Kidney capillary endothelial cell (primary cell): ENCODE measurements around the gene MAEL.
"Not testable (repeated sequence)": the region's sequence is repeated elsewhere in the genome, so short reads cannot be mapped to it uniquely, and the experiment has no call there.

ENCODE experiments used
- DNase-seq: peaks from one replicate; pipeline ENCODE4 v3.0.0-alpha.2; 2018; ENCODE audit warnings: low spot score

The MAEL gene

GRCh38 chr1:166978821-166979220 lies 10.3 kb upstream of the MAEL start:
- DNase-seq = no peak

- DNase-seq = no peak
These were observed 8.7 kb upstream of the MAEL start for GRCh38 chr1:166980383-166980782.

- no peak for DNase-seq
These were observed 8.3 kb upstream of the MAEL start for GRCh38 chr1:166980818-166981217.

GRCh38 chr1:166981589-166981988 lies 7.5 kb upstream of the MAEL start:
- no peak for DNase-seq

- DNase-seq = no peak
These were observed 10.0 kb downstream of the MAEL start for GRCh38 chr1:166999075-166999474.

- no peak for DNase-seq
These were observed 10.5 kb downstream of the MAEL start for GRCh38 chr1:166999500-167000055.

- DNase-seq = no peak
These were observed 11.5 kb downstream of the MAEL start for GRCh38 chr1:167000546-167000945.

GRCh38 chr1:167002354-167002753 lies 13.3 kb downstream of the MAEL start:
- no peak for DNase-seq

- no peak for DNase-seq
These were observed 14.6 kb downstream of the MAEL start for GRCh38 chr1:167003711-167004110.

- DNase-seq = no peak
These were observed 22.6 kb downstream of the MAEL start for GRCh38 chr1:167011560-167012191.

- DNase-seq = no peak
These were observed 23.5 kb downstream of the MAEL start for GRCh38 chr1:167012570-167012969.

- DNase-seq = no peak
These were observed 24.2 kb downstream of the MAEL start for GRCh38 chr1:167013108-167013929.

- DNase-seq = no peak
These were observed 27.1 kb downstream of the MAEL start for GRCh38 chr1:167016100-167016750.

GRCh38 chr1:167022384-167022783 lies 33.3 kb downstream of the MAEL start:
- DNase-seq = no peak

- not testable (repeated sequence) for DNase-seq
These were observed 40.5 kb downstream of the MAEL start for GRCh38 chr1:167029553-167029952.

- no peak for DNase-seq
These were observed 44.6 kb downstream of the MAEL start for GRCh38 chr1:167033646-167034045.

GRCh38 chr1:167043752-167044488 lies 54.8 kb downstream of the MAEL start:
- no peak for DNase-seq

- DNase-seq = no peak
These were observed 62.8 kb downstream of the MAEL start for GRCh38 chr1:167051907-167052306.

GRCh38 chr1:167052389-167052788 lies 63.3 kb downstream of the MAEL start:
- no peak for DNase-seq

GRCh38 chr1:167054531-167054930 lies 65.5 kb downstream of the MAEL start:
- no peak for DNase-seq

GRCh38 chr1:167054946-167055630 lies 66.0 kb downstream of the MAEL start:
- DNase-seq = no peak
